GM12878 (cell line): ENCODE data around the gene CD72. TPM values are rescaled to one million over a fixed set of nuclear protein-coding genes. Genes with fewer than 3 reads are reported as not detected.
"Not testable (repeated sequence)": the region's sequence is repeated elsewhere in the genome, so short reads cannot be mapped to it uniquely, and the experiment has no call there.

Experiments used
- ATAC-seq: fragments of 200-7000 bp; cut with Tn5 transposase; 3 replicates; pipeline ENCODE4 v1.9.1; 2020; ENCODE audit warnings: mild to moderate bottlenecking, moderate library complexity
- BruUV-seq: library from RNA; stranded (reverse); fragments of 400-500 nt; replicated peaks from 2 replicates; lab custom pipeline; 2021; lab: Mats Ljungman, UMichigan
- CTCF ChIA-PET: fragments of 300-600 bp; sonication (Branson Sonifier 250); formaldehyde crosslinking; extraction: SDS; loops from one replicate; lab custom pipeline; 2021; ENCODE audit warnings: inconsistent platforms; lab: Yijun Ruan, JAX
- POLR2A ChIA-PET: fragments of 350-600 bp; formaldehyde crosslinking; extraction: SDS; loops from one replicate; lab custom pipeline; 2021; ENCODE audit warnings: inconsistent platforms; lab: Charles Lee
- RAD21 ChIA-PET: fragments of 300-600 bp; sonication (Branson Sonifier 250); formaldehyde crosslinking; loops from one replicate; lab custom pipeline; 2023; ENCODE audit warnings: antibody characterized with exemption; ENCODE audit not compliant: unreplicated experiment; lab: Charles Lee
- SMC1A ChIA-PET: fragments of 300-600 bp; sonication (Branson Sonifier 250); formaldehyde crosslinking; loops from one replicate; lab custom pipeline; 2023; ENCODE audit not compliant: unreplicated experiment, uncharacterized antibody; lab: Charles Lee
- DNase-seq: peaks from one replicate; pipeline ENCODE4 v3.0.0-alpha.2; 2011; ENCODE audit warnings: low read depth, low spot score
- FAIRE-seq: peaks from 3 replicates; lab custom pipeline; 2011; peaks lifted over from hg19 to GRCh38; lab: Jason Lieb, UNC
- H2AFZ ChIP-seq: 2 replicates; pipeline ENCODE4 v1.6.0; 2011; ENCODE audit warnings: low read depth, low read length, control low read depth; ENCODE audit not compliant: control insufficient read depth
- H3K27ac ChIP-seq: 2 replicates; pipeline ENCODE4 v1.5.1; 2011; ENCODE audit warnings: control low read depth; ENCODE audit not compliant: control insufficient read depth, insufficient read depth
- H3K27me3 ChIP-seq, 2 experiments: replicated peaks in 1 of 2; 2 replicates each; pipeline versions ENCODE4 v1.6.0 to v1.6.1; 2011; ENCODE audit warnings: low read length in 1 of 2; ENCODE audit not compliant: control insufficient read depth in 2 of 2, insufficient read depth in 2 of 2
- H3K36me3 ChIP-seq, 2 experiments: 2 replicates each; pipeline ENCODE4 v1.5.1; 2011; ENCODE audit warnings: low read length in 1 of 2; ENCODE audit not compliant: control insufficient read depth in 2 of 2, insufficient read depth in 2 of 2
- H3K4me1 ChIP-seq: 2 replicates; pipeline ENCODE4 v1.6.1; 2011; ENCODE audit warnings: mild to moderate bottlenecking, low read length, moderate library complexity, mixed read lengths; ENCODE audit not compliant: control insufficient read depth, insufficient read depth
- H3K4me2 ChIP-seq: 2 replicates; pipeline ENCODE4 v1.6.0; 2011; ENCODE audit warnings: control low read depth; ENCODE audit not compliant: control insufficient read depth, insufficient read depth
- H3K4me3 ChIP-seq: fragments of 200-600 bp; sonication (generic); 2 replicates; pipeline ENCODE4 v1.5.1; 2016
- H3K79me2 ChIP-seq: 2 replicates; pipeline ENCODE4 v1.6.0; 2011; ENCODE audit warnings: low read length; ENCODE audit not compliant: control insufficient read depth, insufficient read depth
- H3K9ac ChIP-seq: 2 replicates; pipeline ENCODE4 v1.8.0; 2011; ENCODE audit warnings: low read length, control low read depth, mixed read lengths; ENCODE audit not compliant: control insufficient read depth, insufficient read depth
- H3K9me3 ChIP-seq: replicated peaks from 3 replicates; pipeline ENCODE4 v1.5.1; 2011; ENCODE audit warnings: mild to moderate bottlenecking, low read length; ENCODE audit not compliant: control insufficient read depth, insufficient read depth
- H4K20me1 ChIP-seq: 2 replicates; pipeline ENCODE4 v1.6.0; 2011; ENCODE audit not compliant: control insufficient read depth, insufficient read depth
- ATF3 ChIP-seq: IDR thresholded peaks from 2 replicates; pipeline ENCODE4 v1.6.1; 2011; ENCODE audit warnings: low read depth, mild to moderate bottlenecking, low read length, moderate library complexity, borderline replicate concordance; ENCODE audit errors: extremely low read depth
- CBFB ChIP-seq: IDR thresholded peaks from 2 replicates; pipeline ENCODE4 v1.6.1; 2016; ENCODE audit warnings: antibody characterized with exemption, low read depth
- EGR1 ChIP-seq, 2 experiments: IDR thresholded peaks; 1 replicate in 1 of 2; 2 replicates in 1 of 2; pipeline ENCODE4 v1.6.1; 2011 to 2012; ENCODE audit warnings: low read depth in 2 of 2, low read length in 2 of 2, borderline replicate concordance in 1 of 2, mild to moderate bottlenecking in 1 of 2, moderate library complexity in 1 of 2
- IKZF1 ChIP-seq: fragments of 450-650 bp; conservative IDR thresholded peaks from 2 replicates; pipeline ENCODE4 v1.6.1; 2017; ENCODE audit warnings: antibody characterized with exemption, mild to moderate bottlenecking
- IKZF2 ChIP-seq, 2 experiments: fragments of 450-650 bp; IDR thresholded peaks; 2 replicates each; pipeline ENCODE4 v1.6.1; 2017; ENCODE audit warnings: mild to moderate bottlenecking in 2 of 2, moderate library complexity in 2 of 2
- NR2C1 ChIP-seq: fragments of 450-650 bp; IDR thresholded peaks from 2 replicates; pipeline ENCODE4 v1.6.1; 2017; ENCODE audit warnings: antibody characterized with exemption, mild to moderate bottlenecking, moderate library complexity
- RB1 ChIP-seq: fragments of 450-650 bp; formaldehyde crosslinking; IDR thresholded peaks from 2 replicates; pipeline ENCODE4 v1.6.1; 2017; ENCODE audit warnings: mild to moderate bottlenecking, borderline replicate concordance
- RCOR1 ChIP-seq: conservative IDR thresholded peaks from 2 replicates; pipeline ENCODE4 v1.6.1; 2012; ENCODE audit warnings: low read depth, low read length, improper control_type of control experiment
- TAF1 ChIP-seq: IDR thresholded peaks from 2 replicates; pipeline ENCODE4 v1.6.1; 2011; ENCODE audit warnings: mild to moderate bottlenecking, low read depth, low read length, borderline replicate concordance
- TCF12 ChIP-seq: IDR thresholded peaks from 2 replicates; pipeline ENCODE4 v1.6.1; 2011; ENCODE audit warnings: low read depth, mild to moderate bottlenecking, low read length
- WGBS: methylation state at CpG from one replicate; pipeline ENCODE4 v1.1.6; 2016; ENCODE audit warnings: low lambda C conversion rate; ENCODE audit not compliant: insufficient replicate concordance, insufficient coverage; ENCODE audit errors: missing lambda C conversion rate; 5-methylcytosine and 5-hydroxymethylcytosine counted together
- in situ Hi-C: fragments of 300-500 bp; cut with MboI; formaldehyde crosslinking; loops from 9 replicates; pipeline ENCODE4 v1.14.3; 2018; ENCODE audit warnings: mixed read lengths
- intact Hi-C: fragments of 100-400 bp; cut with micrococcal nuclease; formaldehyde crosslinking; loops from one replicate; pipeline ENCODE4 v1.14.2; 2022; ENCODE audit not compliant: unreplicated experiment
- polyA plus RNA-seq, 11 experiments: library from polyadenylated mRNA; depleted of rRNA in 4 of 11; unstranded in 6 of 11; stranded (reverse) in 5 of 11; fragments of >200 nt; fragmentation: Nextera tagmentation in 4 of 11; fragmentation: Illumina TruSeq in 1 of 11; extraction: Ambion mirVana in 4 of 11; extraction: Trizol in 1 of 11; gene quantifications; 1 replicate in 1 of 11; 2 replicates in 10 of 11; pipeline versions ENCODE4 v1.2.1 to v1.2.3, GENCODE V29; 2011 to 2016; ENCODE audit warnings: inconsistent platforms in 2 of 11, missing spikeins in 2 of 11, low read depth in 1 of 11
- total RNA-seq, 4 experiments: library from RNA; depleted of rRNA in 3 of 4; stranded (reverse); fragments of >200 nt in 3 of 4; fragmentation: Illumina TruSeq in 1 of 4; extraction: Trizol in 1 of 4; gene quantifications; 2 replicates each; pipeline versions ENCODE4 v1.2.1 to v1.2.3, GENCODE V29; 2013 to 2021
- TF ChIP-seq, protein P1 (sequence below): fragments of 450-650 bp; formaldehyde crosslinking; IDR thresholded peaks from 2 replicates; pipeline ENCODE4 v1.4.0; 2022; ENCODE audit warnings: mild to moderate bottlenecking, moderate library complexity

CD72 gene
- total and polyA plus RNA-seq, 10 of the 15 experiments (the other 5 are each of a cell fraction or from before 2014, with no cell fraction given), result 2.1 to 14.2 (median 4.4) TPM

- CTCF ChIA-PET, result interaction anchor here (0.9 to 1.0 kb wide), 2 partner anchors 41 to 98 kb away, joined by 3 read pairs; no protein-coding TSS in a partner anchor
- BruUV-seq, intact Hi-C loops: not testable (repeated sequence)
Measured at GRCh38 chr9:35640431-35640830, 22.2 kb upstream of the CD72 start.

DNA sequence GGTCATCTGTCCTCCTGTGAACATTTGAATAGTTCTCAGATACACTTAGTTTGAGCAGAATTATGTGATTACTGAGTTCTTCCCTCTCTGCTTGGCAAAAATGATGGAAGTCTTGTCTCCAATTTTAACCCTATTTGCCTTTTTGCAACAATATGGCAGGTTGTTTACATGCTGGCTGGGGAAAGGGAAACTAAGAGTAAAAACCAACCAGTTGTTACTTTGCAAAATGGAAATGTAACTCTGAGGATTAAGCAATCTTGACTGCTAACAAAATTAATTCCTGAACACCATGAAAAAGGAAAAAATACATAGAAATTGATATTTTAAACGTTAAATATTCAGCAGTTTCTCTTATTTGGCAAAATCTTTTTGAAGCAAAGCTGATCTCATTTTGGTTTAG, 21.4 kb upstream of the CD72 start:
- SMC1A ChIA-PET, result interaction anchor here (0.8 to 1.1 kb wide), 2 partner anchors 10 to 25 kb away, joined by 3 read pairs; partner anchors contain the start of gene ARHGEF39
- CTCF ChIA-PET, result interaction anchor here (0.9 to 1.0 kb wide), 2 partner anchors 40 to 99 kb away, joined by 3 read pairs; no protein-coding TSS in a partner anchor
- peaks cover 24% of the 10 kb centered on the region for H3K4me1 ChIP-seq
- H3K27me3 ChIP-seq, result no peaks in the 10 kb centered on the region
- H3K4me3 ChIP-seq, result no peak overlapping the region
- peak overlapping the region; percentile 21; the same call in 1 of the 2 replicates for H3K4me2 ChIP-seq
- peak overlapping the region; percentile 24; the same call in 1 of the 2 replicates for H2AFZ ChIP-seq
- no peaks in the 10 kb centered on the region for H3K9me3 ChIP-seq
- intact Hi-C loops, result no loop called here
- no peaks in the 10 kb centered on the region for H3K79me2 ChIP-seq
- H3K9ac ChIP-seq, result no peak overlapping the region
- FAIRE-seq, result no peak
- in situ Hi-C loops, result no loop called here
- POLR2A ChIA-PET, result no interaction called here
- 52% methylated on average over 1 of the region's 1 CpG for WGBS
- BruUV-seq, result no TSS peak
- H4K20me1 ChIP-seq, result no peaks in the 10 kb centered on the region
- RAD21 ChIA-PET, result interaction anchor here (1.0 kb wide), 1 partner anchor 23 kb away, joined by 3 read pairs; no protein-coding TSS in a partner anchor
- no peak for DNase-seq
- H3K36me3 ChIP-seq, result no peaks in the 10 kb centered on the region
- no peak overlapping the region for H3K27ac ChIP-seq
- ATAC-seq, result no peak
- TF ChIP-seq ATF3, result no peak
- no peak for TF ChIP-seq IKZF1
- no peak for TF ChIP-seq NR2C1
- no peak for TF ChIP-seq TCF12
- no peak for TF ChIP-seq IKZF2 (IDR thresholded peaks at IDR 0.05)
- TF ChIP-seq, protein P1, sequence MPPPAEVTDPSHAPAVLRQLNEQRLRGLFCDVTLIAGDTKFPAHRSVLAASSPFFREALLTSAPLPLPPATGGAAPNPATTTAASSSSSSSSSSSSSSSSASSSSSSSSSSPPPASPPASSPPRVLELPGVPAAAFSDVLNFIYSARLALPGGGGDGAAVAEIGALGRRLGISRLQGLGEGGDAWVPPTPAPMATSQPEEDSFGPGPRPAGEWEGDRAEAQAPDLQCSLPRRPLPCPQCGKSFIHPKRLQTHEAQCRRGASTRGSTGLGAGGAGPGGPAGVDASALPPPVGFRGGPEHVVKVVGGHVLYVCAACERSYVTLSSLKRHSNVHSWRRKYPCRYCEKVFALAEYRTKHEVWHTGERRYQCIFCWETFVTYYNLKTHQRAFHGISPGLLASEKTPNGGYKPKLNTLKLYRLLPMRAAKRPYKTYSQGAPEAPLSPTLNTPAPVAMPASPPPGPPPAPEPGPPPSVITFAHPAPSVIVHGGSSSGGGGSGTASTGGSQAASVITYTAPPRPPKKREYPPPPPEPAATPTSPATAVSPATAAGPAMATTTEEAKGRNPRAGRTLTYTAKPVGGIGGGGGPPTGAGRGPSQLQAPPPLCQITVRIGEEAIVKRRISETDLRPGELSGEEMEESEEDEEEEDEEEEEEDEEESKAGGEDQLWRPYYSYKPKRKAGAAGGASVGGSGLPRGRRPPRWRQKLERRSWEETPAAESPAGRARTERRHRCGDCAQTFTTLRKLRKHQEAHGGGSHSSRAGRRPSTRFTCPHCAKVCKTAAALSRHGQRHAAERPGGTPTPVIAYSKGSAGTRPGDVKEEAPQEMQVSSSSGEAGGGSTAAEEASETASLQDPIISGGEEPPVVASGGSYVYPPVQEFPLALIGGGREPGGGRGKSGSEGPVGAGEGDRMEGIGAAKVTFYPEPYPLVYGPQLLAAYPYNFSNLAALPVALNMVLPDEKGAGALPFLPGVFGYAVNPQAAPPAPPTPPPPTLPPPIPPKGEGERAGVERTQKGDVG, result no peak
- no peak for TF ChIP-seq RB1
- no peak for TF ChIP-seq RCOR1
- TF ChIP-seq CBFB, result no peak
- no peak for TF ChIP-seq EGR1 (IDR thresholded peaks at IDR 0.05; ENCODE audit: borderline replicate concordance in 1 of 2, low read depth in 2 of 2, low read length in 2 of 2)
- no peak for TF ChIP-seq TAF1

More at GRCh38 chr9:35640431-35640830, 22.2 kb upstream of the CD72 start:
- H3K9me3 ChIP-seq, FAIRE-seq, RAD21 ChIA-PET, H3K36me3 ChIP-seq, H3K27ac ChIP-seq, H3K27me3 ChIP-seq, H3K4me2 ChIP-seq, ATAC-seq, H2AFZ ChIP-seq, in situ Hi-C loops, H3K9ac ChIP-seq, H3K4me3 ChIP-seq, POLR2A ChIA-PET, DNase-seq, H3K79me2 ChIP-seq, H4K20me1 ChIP-seq: not testable (repeated sequence)
- H3K4me1 ChIP-seq, result peaks cover 16% of the 10 kb centered on the region
- SMC1A ChIA-PET, result interaction anchor here (0.8 to 1.1 kb wide), 2 partner anchors 11 to 24 kb away, joined by 3 read pairs; partner anchors contain the start of gene ARHGEF39
- 91% methylated on average over 13 of the region's 15 CpGs for WGBS
